Measurements from ENCODE around the gene NUS1. TPM values are rescaled to one million over a fixed set of nuclear protein-coding genes. Genes with fewer than 3 reads are reported as not detected.
"Not testable (repeated sequence)": the region's sequence is repeated elsewhere in the genome, so short reads cannot be mapped to it uniquely, and the experiment has no call there.

NUS1 gene
- total RNA-seq, 6 donors from 2014 or later, result 8.2 to 37.5 (median 30.0) TPM

GRCh38 chr6:117674503-117674902 is 766 bp upstream of the NUS1 start:
- WGBS, 2 donors, result 65 to 76% methylated on average over 10 of the region's 10 CpGs
- peak overlapping the region in 2 of 4 donors; percentile 81 to 88 for H3K27ac ChIP-seq
- no peak for ATAC-seq (ENCODE audit: low FRiP score in 2 of 2)
- H3K27me3 ChIP-seq, result no peaks in the 10 kb centered on the region
- no peak for DNase-seq
- TF ChIP-seq POLR2A (IDR thresholded peaks at IDR 0.05) (no peak), EP300 (IDR thresholded peaks at IDR 0.05) (no peak), POLR2AphosphoS5 (IDR thresholded peaks at IDR 0.05) (no peak)
- TF ChIP-seq, protein P1, sequence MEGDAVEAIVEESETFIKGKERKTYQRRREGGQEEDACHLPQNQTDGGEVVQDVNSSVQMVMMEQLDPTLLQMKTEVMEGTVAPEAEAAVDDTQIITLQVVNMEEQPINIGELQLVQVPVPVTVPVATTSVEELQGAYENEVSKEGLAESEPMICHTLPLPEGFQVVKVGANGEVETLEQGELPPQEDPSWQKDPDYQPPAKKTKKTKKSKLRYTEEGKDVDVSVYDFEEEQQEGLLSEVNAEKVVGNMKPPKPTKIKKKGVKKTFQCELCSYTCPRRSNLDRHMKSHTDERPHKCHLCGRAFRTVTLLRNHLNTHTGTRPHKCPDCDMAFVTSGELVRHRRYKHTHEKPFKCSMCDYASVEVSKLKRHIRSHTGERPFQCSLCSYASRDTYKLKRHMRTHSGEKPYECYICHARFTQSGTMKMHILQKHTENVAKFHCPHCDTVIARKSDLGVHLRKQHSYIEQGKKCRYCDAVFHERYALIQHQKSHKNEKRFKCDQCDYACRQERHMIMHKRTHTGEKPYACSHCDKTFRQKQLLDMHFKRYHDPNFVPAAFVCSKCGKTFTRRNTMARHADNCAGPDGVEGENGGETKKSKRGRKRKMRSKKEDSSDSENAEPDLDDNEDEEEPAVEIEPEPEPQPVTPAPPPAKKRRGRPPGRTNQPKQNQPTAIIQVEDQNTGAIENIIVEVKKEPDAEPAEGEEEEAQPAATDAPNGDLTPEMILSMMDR (IDR thresholded peaks at IDR 0.05), result no peak
- no peaks in the 10 kb centered on the region for H3K36me3 ChIP-seq
- H3K9me3 ChIP-seq, result no peaks in the 10 kb centered on the region
- peaks cover 24 to 43% (median 25%) of the 10 kb centered on the region in 4 donors for H3K4me1 ChIP-seq
- peak overlapping the region in 3 of 4 donors; percentile 75 to 83 (median 83) for H3K4me3 ChIP-seq

DNA sequence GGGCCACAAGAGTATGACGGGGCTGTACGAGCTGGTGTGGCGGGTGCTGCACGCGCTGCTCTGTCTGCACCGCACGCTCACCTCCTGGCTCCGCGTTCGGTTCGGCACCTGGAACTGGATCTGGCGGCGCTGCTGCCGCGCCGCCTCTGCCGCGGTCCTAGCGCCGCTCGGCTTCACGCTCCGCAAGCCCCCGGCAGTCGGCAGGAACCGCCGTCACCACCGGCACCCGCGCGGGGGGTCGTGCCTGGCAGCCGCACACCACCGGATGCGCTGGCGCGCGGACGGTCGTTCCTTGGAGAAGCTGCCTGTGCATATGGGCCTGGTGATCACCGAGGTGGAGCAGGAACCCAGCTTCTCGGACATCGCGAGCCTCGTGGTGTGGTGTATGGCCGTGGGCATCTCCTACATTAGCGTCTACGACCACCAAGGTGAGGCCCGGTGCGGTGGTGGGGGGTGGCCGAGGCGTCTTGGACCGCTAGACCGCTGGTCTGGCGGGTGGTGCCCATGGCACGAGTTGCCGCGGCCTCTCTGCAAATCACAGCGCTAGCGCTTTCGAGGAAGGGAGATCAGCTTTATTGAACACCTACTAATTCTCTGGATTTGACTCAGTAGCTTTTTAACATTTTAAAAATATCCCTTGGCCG is 511 bp downstream of the NUS1 start:
- DNase-seq, result peak in 1 of 2 donors; percentile 85
- H3K9me3 ChIP-seq, H3K36me3 ChIP-seq, H3K27me3 ChIP-seq: not testable (repeated sequence)
- Histone ChIP-seq H3K4me3 (peak overlapping the region; percentile 66 to 83 (median 79)), H3K27ac (peak overlapping the region; percentile 74 to 88 (median 80)), H3K4me1 (peaks cover 24 to 48% (median 29%) of the 10 kb centered on the region in 4 donors)
- peak; percentile 69 to 75 for ATAC-seq (ENCODE audit: low FRiP score in 2 of 2)
- WGBS, 2 donors, result 3% methylated on average over 4 to 20 of the region's 62 CpGs

GRCh38 chr6:117676577-117677218 is 1.4 kb downstream of the NUS1 start:
- Histone ChIP-seq H3K27ac (peak overlapping the region; percentile 74 to 88 (median 80)), H3K27me3 (no peaks in the 10 kb centered on the region), H3K9me3 (no peaks in the 10 kb centered on the region), H3K4me1 (peaks cover 24 to 57% (median 37%) of the 10 kb centered on the region in 4 donors), H3K36me3 (no peaks in the 10 kb centered on the region), H3K4me3 (peak overlapping the region; percentile 66 to 83 (median 79))
- DNase-seq, result no peak
- ATAC-seq (ENCODE audit: low FRiP score in 2 of 2), result no peak
- 63 to 65% methylated on average over 6 of the region's 6 CpGs for WGBS, 2 donors
- TF ChIP-seq, protein P1 (IDR thresholded peaks at IDR 0.05), result no peak
- TF ChIP-seq EP300 (IDR thresholded peaks at IDR 0.05) (no peak), POLR2A (IDR thresholded peaks at IDR 0.05) (no peak), POLR2AphosphoS5 (IDR thresholded peaks at IDR 0.05) (no peak)

- TF ChIP-seq, protein P1 (IDR thresholded peaks at IDR 0.05), result no peak
- TF ChIP-seq POLR2A (IDR thresholded peaks at IDR 0.05) (peak in 1 of 4 donors; percentile 30), POLR2AphosphoS5 (IDR thresholded peaks at IDR 0.05) (peak in 1 of 2 donors; percentile 14)
Observed at GRCh38 chr6:117677553-117678141, 2.4 kb downstream of the NUS1 start.

GRCh38 chr6:117681162-117681741 is 6.0 kb downstream of the NUS1 start:
- WGBS, 2 donors, result 25 to 44% methylated on average over 3 of the region's 3 CpGs
- Histone ChIP-seq H3K4me1 (peaks cover 26 to 77% (median 56%) of the 10 kb centered on the region in 4 donors), H3K27me3 (no peaks in the 10 kb centered on the region), H3K4me3 (no peak overlapping the region), H3K36me3 (peaks cover 0 to 3% (median 0%) of the 10 kb centered on the region in 4 donors), H3K9me3 (no peaks in the 10 kb centered on the region), H3K27ac (peak overlapping the region; percentile 5 to 69 (median 33))
- ATAC-seq (ENCODE audit: low FRiP score in 2 of 2) (no peak), DNase-seq (no peak)
- TF ChIP-seq, protein P1 (IDR thresholded peaks at IDR 0.05), result no peak
- TF ChIP-seq POLR2A (IDR thresholded peaks at IDR 0.05), result no peak
- no peak for TF ChIP-seq POLR2AphosphoS5 (IDR thresholded peaks at IDR 0.05)
- peak in 1 of 4 donors; percentile 2 for TF ChIP-seq EP300 (IDR thresholded peaks at IDR 0.05)

More at GRCh38 chr6:117677553-117678141, 2.4 kb downstream of the NUS1 start:
- Histone ChIP-seq H3K4me1 (peaks cover 33 to 65% (median 47%) of the 10 kb centered on the region in 4 donors), H3K36me3 (no peaks in the 10 kb centered on the region), H3K9me3 (no peaks in the 10 kb centered on the region), H3K4me3 (peak overlapping the region in 1 of 4 donors; percentile 83), H3K27ac (peak overlapping the region in 1 of 4 donors; percentile 16), H3K27me3 (no peaks in the 10 kb centered on the region)
- 45 to 63% methylated on average over 5 of the region's 5 CpGs for WGBS, 2 donors
- no peak for ATAC-seq (ENCODE audit: low FRiP score in 2 of 2)
- DNase-seq, result peak in 1 of 2 donors; percentile 41
